ENCODE results near the gene RSPRY1.

GRCh38 chr16:57166451-57166850, 19.7 kb upstream of the RSPRY1 start:
- TF ChIP-seq CTCF (IDR thresholded peaks at IDR 0.05) (no peak), POLR2A (IDR thresholded peaks at IDR 0.05) (no peak)
